NK-92 (cell line): ENCODE results near the gene HEG1.

Source experiments
- DNase-seq: peaks from one replicate; lab custom pipeline; 2025; ENCODE audit not compliant: unreplicated experiment; lab: John Stamatoyannopoulos, UW

The HEG1 gene

DNA sequence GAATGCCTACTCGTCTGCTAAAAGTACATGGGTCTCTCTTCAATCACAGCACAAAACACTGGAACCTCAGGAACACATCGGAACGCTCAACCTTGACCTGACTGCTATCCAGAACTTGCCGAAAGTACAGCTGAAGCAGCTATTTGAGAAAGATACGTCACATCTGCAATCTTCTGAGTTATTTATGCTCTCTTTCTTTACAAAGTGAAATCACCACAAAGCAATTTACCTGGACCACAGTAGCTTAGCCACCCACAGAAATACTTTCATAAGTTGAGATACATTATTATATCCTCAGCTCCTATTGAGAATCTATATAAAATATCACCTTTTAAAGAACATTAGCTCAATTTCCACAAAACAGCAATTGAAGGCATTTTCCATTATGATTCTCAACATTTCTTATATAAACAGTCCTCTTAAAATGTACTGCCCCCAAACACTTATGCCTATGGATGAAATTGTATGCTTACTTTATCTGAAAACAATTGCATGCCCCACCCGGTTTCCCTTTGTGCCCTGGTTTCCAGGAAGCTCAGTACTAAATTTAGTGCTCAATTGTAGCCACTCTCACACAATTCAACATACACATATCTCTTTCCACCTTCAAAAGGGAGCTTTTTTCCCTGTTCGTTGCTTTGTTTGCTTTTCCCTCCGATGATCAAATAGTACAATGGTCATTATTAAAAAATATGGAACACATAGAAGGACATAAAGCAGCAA, 31.8 kb downstream of the HEG1 start:
- DNase-seq = no peak

GRCh38 chr3:125022206-125022605, 33.6 kb downstream of the HEG1 start:
- no peak for DNase-seq

DNA sequence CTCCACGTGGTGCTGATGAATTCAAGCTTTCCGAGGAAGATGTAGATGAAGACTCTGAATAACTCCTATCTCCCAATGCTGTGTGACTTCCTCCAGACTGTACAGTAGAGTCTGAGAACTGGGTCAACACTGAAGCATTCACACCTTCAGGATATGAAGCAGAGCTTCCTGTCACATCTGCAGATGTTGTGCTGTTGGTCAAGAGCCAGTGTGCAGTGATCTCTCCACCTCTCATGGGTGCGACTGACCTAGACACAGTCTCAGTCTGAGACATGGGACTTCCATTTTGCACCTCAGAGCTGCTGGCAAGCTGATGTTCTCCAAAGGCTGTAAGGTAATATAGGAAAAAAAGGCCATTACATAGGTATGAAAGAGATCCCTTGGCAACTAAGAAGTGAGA, 36.5 kb downstream of the HEG1 start:
- DNase-seq = peak; percentile 12

- DNase-seq = no peak
Observed at GRCh38 chr3:125017406-125017805, 38.4 kb downstream of the HEG1 start.

- no peak for DNase-seq
Observed at GRCh38 chr3:125014570-125015179, 41.1 kb downstream of the HEG1 start.

DNA sequence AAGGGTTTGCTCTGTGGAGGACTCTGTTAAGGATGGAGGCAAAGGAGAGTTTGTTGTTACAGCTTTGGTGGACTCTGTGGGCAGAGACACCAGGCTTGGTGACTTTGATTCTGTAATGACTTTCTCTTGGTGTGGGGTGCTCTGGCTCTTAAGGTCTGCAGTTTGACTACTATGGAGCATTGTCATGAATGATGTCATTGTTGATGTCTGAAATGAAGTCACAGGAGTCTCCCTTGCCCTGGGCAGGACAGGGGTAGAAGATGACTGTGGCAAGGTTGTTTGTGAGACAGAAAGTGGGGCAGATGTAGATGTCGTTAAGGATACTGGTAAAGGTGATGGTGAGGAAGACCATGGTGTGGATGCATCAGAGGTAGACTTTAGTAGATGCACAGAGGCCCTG, 42.7 kb downstream of the HEG1 start:
- no peak for DNase-seq

- no peak for DNase-seq
Observed at GRCh38 chr3:125011941-125012340, 43.9 kb downstream of the HEG1 start.

DNA sequence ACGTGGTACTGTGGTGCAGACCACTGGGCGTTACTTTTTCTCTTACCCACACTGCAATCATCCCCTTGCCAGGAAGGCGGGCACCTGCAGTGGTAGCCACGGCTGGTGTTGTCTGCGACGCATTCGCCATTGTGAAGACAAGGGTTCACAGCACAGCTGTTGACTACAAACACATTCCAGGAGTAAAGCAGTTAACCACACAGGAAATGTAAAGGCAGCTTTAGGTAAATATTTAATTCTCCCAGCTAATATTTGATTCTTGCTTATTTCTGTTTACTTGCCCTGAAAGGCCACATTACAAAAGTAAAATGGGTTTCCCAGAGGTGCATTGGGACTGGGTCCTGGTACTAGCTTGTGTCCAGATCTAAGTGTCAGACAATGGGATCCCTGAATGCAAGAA, 45.4 kb downstream of the HEG1 start:
- no peak for DNase-seq

- DNase-seq = no peak
Observed at GRCh38 chr3:125008766-125009165, 47.0 kb downstream of the HEG1 start.

DNA sequence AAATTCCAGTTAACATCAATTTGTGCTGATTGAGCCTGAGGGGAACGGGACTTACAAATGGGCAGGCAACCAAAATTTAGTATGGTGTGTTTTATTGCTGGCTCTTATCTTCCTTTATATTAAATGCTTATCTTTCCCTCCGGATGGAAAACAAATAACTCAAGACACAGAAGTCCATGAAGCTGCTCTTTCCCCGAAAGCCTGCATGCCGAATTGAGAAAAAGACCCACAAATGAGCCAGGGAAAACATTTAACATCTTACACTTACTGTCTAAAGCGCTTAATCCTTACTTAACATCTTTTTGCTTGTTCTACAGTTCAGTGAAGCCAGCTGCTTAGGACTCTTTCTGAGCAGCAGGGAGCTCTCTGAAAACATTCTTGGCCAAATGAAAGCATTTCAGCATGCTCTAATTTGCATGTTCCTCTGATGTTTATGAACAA, 49.5 kb downstream of the HEG1 start:
- no peak for DNase-seq

DNA sequence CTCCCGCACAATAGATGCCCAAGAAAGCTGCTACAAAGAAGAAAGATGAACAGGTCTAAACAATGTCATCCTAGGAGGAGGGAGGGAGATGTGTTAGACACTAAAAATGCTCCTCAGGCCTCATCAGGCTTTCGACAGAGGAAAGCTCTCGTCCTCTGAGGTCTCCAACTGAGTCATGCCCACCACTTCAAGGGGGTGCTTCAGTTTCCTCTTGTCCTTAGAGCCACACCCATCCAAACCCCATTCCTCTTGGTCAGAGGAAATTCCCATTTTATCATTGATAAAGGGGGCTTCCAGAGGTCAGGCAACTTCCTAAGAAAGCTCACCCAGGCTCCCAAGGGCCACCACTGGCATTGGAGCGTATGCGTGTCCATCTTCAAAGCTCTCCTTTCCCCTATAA, 50.1 kb downstream of the HEG1 start:
- DNase-seq = no peak

DNA sequence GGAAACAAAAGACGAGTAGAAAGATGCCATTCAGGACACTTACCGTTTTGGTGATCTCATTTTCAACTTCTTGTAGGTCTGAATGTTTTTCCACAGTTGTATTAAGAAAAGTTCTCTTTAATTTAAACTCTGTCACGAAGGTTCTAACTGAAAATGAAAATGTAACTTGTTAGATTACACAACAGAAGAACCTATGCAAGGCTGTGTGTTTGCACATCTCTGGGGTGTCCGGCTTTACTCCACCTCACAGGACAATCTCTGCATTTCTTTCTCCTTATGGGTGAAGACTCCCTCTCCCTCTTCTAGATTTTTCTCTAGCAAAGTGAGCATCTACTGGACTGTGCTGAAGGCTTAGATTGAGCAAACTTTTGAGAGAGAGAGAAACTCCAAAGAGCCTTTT, 50.6 kb downstream of the HEG1 start:
- DNase-seq = no peak

DNA sequence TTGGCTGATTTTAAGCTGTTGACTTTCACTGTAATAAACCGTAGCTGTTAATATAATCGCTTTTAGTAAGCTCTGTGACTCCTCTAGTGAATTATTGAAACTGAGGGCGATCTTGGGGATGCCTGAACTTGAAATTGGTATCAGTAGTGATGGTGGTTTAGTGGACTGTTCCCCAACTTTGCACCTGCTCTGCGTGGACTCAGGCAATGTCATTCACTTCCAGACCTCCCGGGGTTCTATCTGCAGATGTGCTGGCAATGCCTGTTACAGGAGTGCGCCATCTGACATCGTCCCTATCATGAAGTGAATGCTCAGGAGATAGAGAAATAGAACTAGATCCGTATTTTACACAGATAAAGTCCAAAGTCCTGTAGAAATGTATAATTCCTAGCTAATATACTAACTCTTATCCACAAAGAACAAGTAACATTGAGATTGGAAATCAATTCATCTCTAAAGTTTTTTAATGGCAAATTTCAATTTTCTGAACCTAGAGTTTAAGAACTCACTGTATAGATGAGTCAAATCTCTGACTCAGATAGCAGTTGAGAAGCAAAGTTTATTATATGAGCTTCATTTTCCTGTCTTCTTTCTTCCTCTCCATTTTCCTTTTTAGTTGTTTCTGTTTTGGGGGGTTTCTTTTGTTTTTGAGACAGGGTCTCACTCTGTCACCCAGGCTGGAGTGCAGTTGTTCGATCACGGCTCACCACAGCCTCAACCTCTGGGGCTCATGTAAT, 51.8 kb downstream of the HEG1 start:
- no peak for DNase-seq

DNA sequence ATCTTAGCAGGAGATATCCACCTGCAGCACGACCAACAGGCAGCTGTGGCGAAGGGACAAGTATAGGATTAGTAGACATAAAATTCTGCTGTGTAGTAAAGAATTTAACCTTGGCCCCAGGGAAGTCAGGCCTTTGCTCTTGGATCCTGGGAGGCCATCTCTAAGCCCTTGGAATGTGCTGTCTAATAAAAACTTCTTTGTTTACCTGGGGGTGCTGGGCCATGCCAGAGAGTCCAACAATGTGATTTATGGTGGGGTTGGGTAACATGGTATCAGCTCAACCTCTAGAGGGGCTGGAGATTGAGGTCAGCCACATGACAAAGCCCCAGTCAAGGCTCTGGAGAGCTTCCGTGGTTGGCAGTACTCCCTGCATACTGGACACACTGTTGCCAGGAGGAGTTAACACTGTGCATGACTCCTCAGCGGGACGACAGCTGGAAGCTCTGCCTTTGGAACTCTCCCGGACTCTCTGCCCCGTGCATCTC, 52.4 kb downstream of the HEG1 start:
- DNase-seq = no peak

DNA sequence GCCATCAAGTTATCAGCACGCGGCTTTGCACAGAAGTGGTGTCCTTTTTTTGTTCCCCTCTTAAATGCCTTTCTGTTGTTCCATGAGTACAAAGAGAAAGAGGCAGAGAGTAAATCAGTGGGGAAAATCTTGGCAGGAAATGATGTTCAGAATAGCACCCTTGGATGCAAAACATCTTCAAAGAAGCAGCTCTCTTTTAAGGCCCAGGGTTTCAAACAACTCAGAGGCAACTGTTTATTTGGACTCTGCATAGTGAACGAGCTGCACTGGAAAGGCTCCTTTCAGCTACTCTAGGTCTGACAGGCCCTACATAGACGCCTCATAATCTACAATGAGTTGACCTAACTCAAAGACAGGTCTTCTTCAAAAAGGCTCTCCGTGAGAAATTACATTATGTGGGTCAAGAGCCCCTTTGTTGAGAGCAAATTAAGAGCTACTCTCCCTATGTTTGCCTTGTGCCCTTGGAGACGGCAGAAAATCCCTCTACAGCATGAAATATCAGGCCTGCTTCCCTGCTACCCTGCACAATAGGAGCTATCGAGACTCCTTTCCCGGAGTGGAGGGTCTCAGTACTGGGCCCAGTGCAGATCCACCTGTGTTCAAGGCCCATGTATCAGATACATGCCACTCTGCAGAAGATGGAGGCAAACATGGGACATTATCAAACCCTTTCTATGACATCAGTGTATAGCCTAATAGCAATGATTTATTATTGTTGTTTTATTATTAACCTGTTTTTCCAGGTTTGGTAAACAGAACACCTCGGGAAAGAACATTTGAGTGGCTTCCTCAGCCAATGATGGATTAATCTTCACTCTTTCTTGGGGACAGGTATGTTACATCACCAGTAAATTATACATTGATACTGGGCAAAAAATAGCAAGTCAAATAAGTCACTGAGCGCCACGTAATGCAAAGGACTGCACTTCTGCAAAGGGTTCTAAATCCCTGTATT, 53.1 kb downstream of the HEG1 start:
- DNase-seq = no peak

- DNase-seq = no peak
Observed at GRCh38 chr3:125001557-125002413, 54.0 kb downstream of the HEG1 start.

- DNase-seq = no peak
Observed at GRCh38 chr3:125000661-125001060, 55.1 kb downstream of the HEG1 start.

GRCh38 chr3:124999897-125000435, 55.8 kb downstream of the HEG1 start:
- DNase-seq = no peak

- no peak for DNase-seq
Observed at GRCh38 chr3:124999317-124999716, 56.5 kb downstream of the HEG1 start.

- DNase-seq = no peak
Observed at GRCh38 chr3:124998247-124998630, 57.6 kb downstream of the HEG1 start.
